Mesodermal cell (in vitro differentiated cells): ENCODE measurements around the gene CELF6.
A peak's percentile ranks its signal among the peaks of the same experiment; 100 is the strongest.

Source experiments
- H3K27ac ChIP-seq: 2 replicates; pipeline ENCODE4 v1.7.0; 2013; ENCODE audit warnings: mild to moderate bottlenecking, low read depth, low read length, moderate library complexity; ENCODE audit not compliant: severe bottlenecking
- H3K36me3 ChIP-seq: 2 replicates; pipeline ENCODE4 v1.7.1; 2013; ENCODE audit warnings: mild to moderate bottlenecking, low read length, moderate library complexity; ENCODE audit not compliant: control insufficient read depth, insufficient read depth
- H3K4me1 ChIP-seq: one replicate; pipeline ENCODE4 v1.7.1; 2013; ENCODE audit warnings: mild to moderate bottlenecking, low read length; ENCODE audit not compliant: insufficient read depth, control insufficient read depth, poor library complexity, severe bottlenecking
- H3K4me3 ChIP-seq: 2 replicates; pipeline ENCODE4 v1.7.0; 2013; ENCODE audit warnings: low read length, control low read depth, mild to moderate bottlenecking; ENCODE audit not compliant: insufficient read depth, poor library complexity, severe bottlenecking; ENCODE audit errors: extremely low read depth
- H3K9me3 ChIP-seq: 2 replicates; pipeline ENCODE4 v1.7.1; 2013; ENCODE audit warnings: mild to moderate bottlenecking, low read length, moderate library complexity; ENCODE audit not compliant: control insufficient read depth
- WGBS, 2 experiments: methylation state at CpG; one replicate each; pipeline ENCODE4 v1.1.5; 2013; ENCODE audit warnings: missing lambda C conversion rate in 2 of 2; ENCODE audit not compliant: insufficient coverage in 2 of 2; 5-methylcytosine and 5-hydroxymethylcytosine counted together

CELF6 gene

GRCh38 chr15:72238586-72238985 is 81.4 kb downstream of the CELF6 start:
- Histone ChIP-seq H3K4me3 (no peak overlapping the region), H3K36me3 (peaks cover 43% of the 10 kb centered on the region), H3K9me3 (no peaks in the 10 kb centered on the region), H3K4me1 (peaks cover 32% of the 10 kb centered on the region), H3K27ac (no peak overlapping the region)
- whole genome bisulfite sequencing, 2 experiments: 100% methylated on average over 2 of the region's 3 CpGs

GRCh38 chr15:72237853-72238224 is 82.1 kb downstream of the CELF6 start:
- no peaks in the 10 kb centered on the region for H3K9me3 ChIP-seq
- WGBS, 2 experiments: no CpG with 5 or more reads among the region's 1 CpG
- H3K36me3 ChIP-seq: peaks cover 41% of the 10 kb centered on the region
- H3K27ac ChIP-seq: peak overlapping the region; percentile 96
- no peak overlapping the region for H3K4me3 ChIP-seq
- peaks cover 34% of the 10 kb centered on the region for H3K4me1 ChIP-seq

- Histone ChIP-seq H3K36me3 (peaks cover 35% of the 10 kb centered on the region), H3K4me3 (peak overlapping the region; percentile 32), H3K27ac (peak overlapping the region; percentile 96), H3K4me1 (peaks cover 38% of the 10 kb centered on the region), H3K9me3 (no peaks in the 10 kb centered on the region)
- 13 to 40% methylated on average over 1 of the region's 3 CpGs for WGBS, 2 experiments
These were observed 82.7 kb downstream of the CELF6 start for GRCh38 chr15:72237029-72237852.

GRCh38 chr15:72236381-72237003 is 83.5 kb downstream of the CELF6 start:
- peak overlapping the region; percentile 96 for H3K27ac ChIP-seq
- H3K4me3 ChIP-seq: peak overlapping the region; percentile 32
- H3K9me3 ChIP-seq: no peaks in the 10 kb centered on the region
- peaks cover 27% of the 10 kb centered on the region for H3K36me3 ChIP-seq
- peaks cover 38% of the 10 kb centered on the region for H3K4me1 ChIP-seq
- WGBS, 2 experiments: 100% methylated on average over 2 of the region's 2 CpGs; no CpG with 5 or more reads in 1 of the 2 experiments

GRCh38 chr15:72235298-72235697 is 84.7 kb downstream of the CELF6 start:
- 89 to 95% methylated on average over 3 to 4 of the region's 4 CpGs for WGBS, 2 experiments
- Histone ChIP-seq H3K36me3 (peaks cover 16% of the 10 kb centered on the region), H3K4me3 (no peak overlapping the region), H3K9me3 (no peaks in the 10 kb centered on the region), H3K4me1 (peaks cover 38% of the 10 kb centered on the region), H3K27ac (no peak overlapping the region)
